HG02642 (cell line): Measurements from ENCODE around the gene RBBP5.
"Not testable (repeated sequence)": the region's sequence is repeated elsewhere in the genome, so short reads cannot be mapped to it uniquely, and the experiment has no call there.

Experiments used
- ATAC-seq: cut with Tn5 transposase; IDR thresholded peaks from one replicate; pipeline ENCODE4 v1.9.1; 2021; ENCODE audit warnings: mild to moderate bottlenecking; ENCODE audit not compliant: unreplicated experiment, poor library complexity

RBBP5 gene

GRCh38 chr1:205121660-205122488, at the start of gene RBBP5:
TSS of gene RBBP5 (minus strand) at chr1:205121978. CDS start at chr1:205121873, 105 bp downstream.
- peak; percentile 94 for ATAC-seq

GRCh38 chr1:205171369-205171768, 49.6 kb upstream of the RBBP5 start:
- no peak for ATAC-seq

- no peak for ATAC-seq
Observed at GRCh38 chr1:205170532-205171269, 48.9 kb upstream of the RBBP5 start.

- ATAC-seq = no peak
Observed at GRCh38 chr1:205169248-205169647, 47.5 kb upstream of the RBBP5 start.

- no peak for ATAC-seq
Observed at GRCh38 chr1:205168291-205168690, 46.5 kb upstream of the RBBP5 start.

- no peak for ATAC-seq
Observed at GRCh38 chr1:205162301-205162700, 40.5 kb upstream of the RBBP5 start.

GRCh38 chr1:205161076-205161475, 39.3 kb upstream of the RBBP5 start:
- no peak for ATAC-seq

GRCh38 chr1:205158048-205158616, 36.4 kb upstream of the RBBP5 start:
- ATAC-seq = no peak

- ATAC-seq = not testable (repeated sequence)
Observed at GRCh38 chr1:205155665-205156377, 34.0 kb upstream of the RBBP5 start.

- no peak for ATAC-seq
Observed at GRCh38 chr1:205152505-205152904, 30.7 kb upstream of the RBBP5 start.

- ATAC-seq = no peak
Observed at GRCh38 chr1:205150651-205151428, 29.1 kb upstream of the RBBP5 start.

GRCh38 chr1:205147191-205147835, 25.5 kb upstream of the RBBP5 start:
- ATAC-seq = no peak

GRCh38 chr1:205144751-205145150, 23.0 kb upstream of the RBBP5 start:
- no peak for ATAC-seq

- ATAC-seq = no peak
Observed at GRCh38 chr1:205144046-205144720, 22.4 kb upstream of the RBBP5 start.

GRCh38 chr1:205142102-205142469, 20.3 kb upstream of the RBBP5 start:
- ATAC-seq = no peak

GRCh38 chr1:205141236-205142101, 19.7 kb upstream of the RBBP5 start:
- no peak for ATAC-seq

- ATAC-seq = no peak
Observed at GRCh38 chr1:205140113-205140512, 18.3 kb upstream of the RBBP5 start.

- no peak for ATAC-seq
Observed at GRCh38 chr1:205137901-205138300, 16.1 kb upstream of the RBBP5 start.
